SK-N-SH (cell line): ENCODE measurements around the gene DUSP16. TPM values are rescaled to one million over a fixed set of nuclear protein-coding genes. Genes with fewer than 3 reads are reported as not detected.
"Not testable (repeated sequence)": the region's sequence is repeated elsewhere in the genome, so short reads cannot be mapped to it uniquely, and the experiment has no call there.

Source experiments
- CTCF ChIA-PET: fragments of 300-600, 350-600 bp; formaldehyde crosslinking; extraction: SDS; loops from one replicate; lab custom pipeline; 2021; lab: Yijun Ruan, JAX
- POLR2A ChIA-PET: fragments of 350-600 bp; sonication (Branson Sonifier 250); formaldehyde crosslinking; extraction: SDS; loops from one replicate; lab custom pipeline; 2020; ENCODE audit warnings: antibody characterized with exemption, inconsistent platforms; lab: Yijun Ruan, JAX
- DNase-seq: peaks from one replicate; pipeline ENCODE4 v3.0.0; 2012
- H2AFZ ChIP-seq: fragments of 200-600 bp; sonication (generic); 2 replicates; pipeline ENCODE4 v1.8.1; 2016; ENCODE audit warnings: antibody characterized with exemption, mild to moderate bottlenecking, low read depth
- H3F3A ChIP-seq: fragments of 200-600 bp; sonication (generic); replicated peaks from 2 replicates; pipeline ENCODE3; 2016; ENCODE audit warnings: antibody characterized with exemption, mild to moderate bottlenecking; ENCODE audit not compliant: insufficient read depth
- H3K27ac ChIP-seq, 2 experiments: fragments of 200-500 bp in 1 of 2; fragments of 200-600 bp in 1 of 2; sonication (Bioruptor generic) in 1 of 2; sonication (generic), shearing (Covaris generic) in 1 of 2; 2 replicates each; pipeline versions ENCODE4 v1.5.1 to v1.6.1; 2014 to 2016; ENCODE audit warnings: low read depth in 2 of 2, inconsistent platforms in 1 of 2, low read length in 1 of 2, mild to moderate bottlenecking in 1 of 2, mixed read lengths in 1 of 2
- H3K27me3 ChIP-seq: fragments of 200-600 bp; sonication (generic), shearing (Covaris generic); 2 replicates; pipeline ENCODE4 v1.6.1; 2016; ENCODE audit warnings: mixed run types; ENCODE audit not compliant: insufficient read depth
- H3K36me3 ChIP-seq, 2 experiments: fragments of 200-500 bp in 1 of 2; fragments of 200-600 bp in 1 of 2; sonication (Bioruptor generic) in 1 of 2; sonication (generic) in 1 of 2; replicated peaks in 1 of 2; 2 replicates each; pipeline versions ENCODE3 to v1.5.1; 2014 to 2016; ENCODE audit warnings: low read length in 1 of 2, mild to moderate bottlenecking in 1 of 2; ENCODE audit not compliant: insufficient read depth in 2 of 2, control insufficient read depth in 1 of 2
- H3K4me1 ChIP-seq, 2 experiments: fragments of 200-500 bp in 1 of 2; fragments of 200-600 bp in 1 of 2; sonication (Bioruptor generic) in 1 of 2; sonication (generic), shearing (Covaris generic) in 1 of 2; 2 replicates each; pipeline versions ENCODE4 v1.5.1 to v1.6.1; 2014 to 2016; ENCODE audit warnings: low read depth in 1 of 2, low read length in 1 of 2, mixed run types in 1 of 2; ENCODE audit not compliant: insufficient read depth in 2 of 2, control insufficient read depth in 1 of 2
- H3K4me2 ChIP-seq: fragments of 200-600 bp; sonication (generic), shearing (Covaris generic); 2 replicates; pipeline ENCODE4 v1.6.1; 2017; ENCODE audit warnings: mixed run types
- H3K4me3 ChIP-seq, 2 experiments: fragments of 200-500 bp in 1 of 2; fragments of 200-600 bp in 1 of 2; sonication (Bioruptor generic) in 1 of 2; sonication (generic), shearing (Covaris generic) in 1 of 2; 2 replicates each; pipeline versions ENCODE4 v1.5.1 to v1.8.1; 2014 to 2016; ENCODE audit warnings: low read depth in 2 of 2, inconsistent platforms in 1 of 2, low read length in 1 of 2, mild to moderate bottlenecking in 1 of 2, mixed read lengths in 1 of 2, moderate library complexity in 1 of 2
- H3K79me2 ChIP-seq: fragments of 200-600 bp; sonication (generic); 2 replicates; pipeline ENCODE4 v1.8.1; 2017; ENCODE audit warnings: mild to moderate bottlenecking; ENCODE audit not compliant: insufficient read depth
- H3K9ac ChIP-seq: fragments of 200-600 bp; sonication (generic); 2 replicates; pipeline ENCODE4 v1.6.1; 2017; ENCODE audit warnings: mixed run types
- H3K9me2 ChIP-seq: fragments of 200-600 bp; sonication (generic); 2 replicates; pipeline ENCODE4 v1.6.1; 2017; ENCODE audit warnings: mixed run types
- H3K9me3 ChIP-seq: fragments of 200-600 bp; sonication (generic); 2 replicates; pipeline ENCODE4 v1.6.1; 2017; ENCODE audit warnings: mixed run types, mild to moderate bottlenecking, moderate library complexity
- H4K20me1 ChIP-seq: fragments of 200-600 bp; sonication (generic); 2 replicates; pipeline ENCODE4 v1.6.1; 2017; ENCODE audit warnings: mild to moderate bottlenecking, mixed run types; ENCODE audit not compliant: insufficient read depth
- CTCF ChIP-seq: fragments of 200-600 bp; sonication (generic); IDR thresholded peaks from 2 replicates; pipeline ENCODE4 v1.6.1; 2017; ENCODE audit warnings: antibody characterized with exemption, mild to moderate bottlenecking, moderate library complexity
- ELF1 ChIP-seq: IDR thresholded peaks from 2 replicates; pipeline ENCODE4 v1.4.0; 2012
- EP300 ChIP-seq, 2 experiments: IDR thresholded peaks; 2 replicates each; pipeline versions ENCODE4 v1.4.0 to v1.6.1; 2012; ENCODE audit warnings: borderline replicate concordance in 1 of 2, low read depth in 1 of 2, low read length in 1 of 2
- EZH2phosphoT487 ChIP-seq: fragments of 200-600 bp; sonication (generic); IDR thresholded peaks from 2 replicates; pipeline ENCODE4 v1.6.1; 2017; ENCODE audit warnings: low read depth, mixed run types, mild to moderate bottlenecking, antibody characterized with exemption, moderate library complexity, borderline replicate concordance
- GABPA ChIP-seq: IDR thresholded peaks from 2 replicates; pipeline ENCODE4 v1.4.0; 2012; ENCODE audit warnings: low read depth, mild to moderate bottlenecking
- GATA2 ChIP-seq: sonication (generic); formaldehyde crosslinking; IDR thresholded peaks from 2 replicates; pipeline ENCODE4 v1.5.0; 2020; ENCODE audit warnings: mild to moderate bottlenecking, missing genetic modification reagents
- JUND ChIP-seq: IDR thresholded peaks from 2 replicates; pipeline ENCODE4 v1.4.0; 2012
- MAX ChIP-seq: IDR thresholded peaks from 2 replicates; pipeline ENCODE4 v1.4.0; 2012; ENCODE audit warnings: low read depth
- MXI1 ChIP-seq: IDR thresholded peaks from 2 replicates; pipeline ENCODE4 v1.6.1; 2012; ENCODE audit warnings: mild to moderate bottlenecking, low read depth, low read length, improper control_type of control experiment
- NFIC ChIP-seq: IDR thresholded peaks from 2 replicates; pipeline ENCODE4 v1.4.0; 2012; ENCODE audit warnings: borderline replicate concordance
- PBX3 ChIP-seq: IDR thresholded peaks from 2 replicates; pipeline ENCODE4; 2012
- RXRA ChIP-seq: IDR thresholded peaks from 2 replicates; pipeline ENCODE4 v1.4.0; 2012; ENCODE audit warnings: low read depth, mild to moderate bottlenecking, borderline replicate concordance
- WGBS: methylation state at CpG from one replicate; pipeline ENCODE4 v1.1.6; 2017; ENCODE audit warnings: low lambda C conversion rate; 5-methylcytosine and 5-hydroxymethylcytosine counted together
- polyA plus RNA-seq, 3 experiments: library from polyadenylated mRNA; depleted of rRNA; stranded (reverse); fragments of >200 nt; gene quantifications; 2 replicates each; pipeline ENCODE4 v1.2.3, GENCODE V29; 2012

The DUSP16 gene
- polyA plus RNA-seq, 1 of the 3 experiments (the other 2 are of a cell fraction), result 7.1 TPM

- ChIA-PET POLR2A (no interaction called here), CTCF (interaction anchor here (0.6 to 3.1 kb wide), 4 partner anchors 61 to 506 kb away, joined by 3 to 10 read pairs (median 4); partner anchors contain the start of gene DUSP16)
- no peak overlapping the region for H3K27ac ChIP-seq
- H3K4me1 ChIP-seq, result peaks cover 20 to 29% of the 10 kb centered on the region in 2 experiments
- no peak overlapping the region for H3K4me3 ChIP-seq
- TF ChIP-seq JUND (no peak), ELF1 (no peak), MXI1 (no peak), MAX (no peak), CTCF (no peak), NFIC (no peak), GATA2 (no peak), EZH2phosphoT487 (no peak), EP300 (IDR thresholded peaks at IDR 0.05; ENCODE audit: borderline replicate concordance in 1 of 2, low read depth in 1 of 2, low read length in 1 of 2) (no peak), GABPA (no peak), RXRA (no peak)
- no peak for DNase-seq
- no peaks in the 10 kb centered on the region for H4K20me1 ChIP-seq
- no peaks in the 10 kb centered on the region for H3K9me3 ChIP-seq
- H3K9me2 ChIP-seq, result no peaks in the 10 kb centered on the region
- H3K27me3 ChIP-seq, result no peaks in the 10 kb centered on the region
- H3K9ac ChIP-seq, result no peak overlapping the region
- peaks cover 28% of the 10 kb centered on the region for H3F3A ChIP-seq
- H3K79me2 ChIP-seq, result peaks cover 90% of the 10 kb centered on the region
- 96% methylated on average over 5 of the region's 5 CpGs for WGBS
- H2AFZ ChIP-seq, result no peak overlapping the region
- no peak overlapping the region for H3K4me2 ChIP-seq
- H3K36me3 ChIP-seq, result peaks cover 0 to 5% of the 10 kb centered on the region in 2 experiments
Measured at GRCh38 chr12:12502815-12503151, 59.9 kb downstream of the DUSP16 start.

GRCh38 chr12:12502130-12502814 lies 60.4 kb downstream of the DUSP16 start:
- DNase-seq, H3K4me2 ChIP-seq, H2AFZ ChIP-seq, H3K9ac ChIP-seq, POLR2A ChIA-PET, H4K20me1 ChIP-seq, H3K36me3 ChIP-seq, H3K9me3 ChIP-seq, H3K27ac ChIP-seq, H3K4me3 ChIP-seq, H3K27me3 ChIP-seq, H3K9me2 ChIP-seq: not testable (repeated sequence)
- 92% methylated on average over 7 of the region's 7 CpGs for WGBS
- 0 out of 2 replicates have a peak, but pooled peaks have one; percentile 5 for TF ChIP-seq PBX3
- CTCF ChIA-PET, result interaction anchor here (1.8 to 3.1 kb wide), 2 partner anchors 61 to 117 kb away, joined by 4 to 10 read pairs; partner anchors contain the start of gene DUSP16
- Histone ChIP-seq H3F3A (peaks cover 28% of the 10 kb centered on the region), H3K4me1 (peaks cover 15 to 29% of the 10 kb centered on the region in 2 experiments), H3K79me2 (peaks cover 85% of the 10 kb centered on the region)
